NCI-H1436 (cell line): ENCODE measurements around the gene TANC1.

Source experiments
- DNase-seq: peaks from one replicate; lab custom pipeline; 2025; lab: John Stamatoyannopoulos, UW

The TANC1 gene

GRCh38 chr2:159118115-159118858 is 149.8 kb downstream of the TANC1 start:
- DNase-seq: peak; percentile 65

GRCh38 chr2:159118859-159119500 is 150.5 kb downstream of the TANC1 start:
- no peak for DNase-seq

- DNase-seq: no peak
These were observed 151.3 kb downstream of the TANC1 start for GRCh38 chr2:159119652-159120257.

- no peak for DNase-seq
These were observed 155.3 kb downstream of the TANC1 start for GRCh38 chr2:159123786-159124185.

- DNase-seq: no peak
These were observed 156.0 kb downstream of the TANC1 start for GRCh38 chr2:159124441-159124911.

- no peak for DNase-seq
These were observed 156.6 kb downstream of the TANC1 start for GRCh38 chr2:159124931-159125467.

- no peak for DNase-seq
These were observed 157.4 kb downstream of the TANC1 start for GRCh38 chr2:159125858-159126257.

GRCh38 chr2:159126432-159127022 is 158.1 kb downstream of the TANC1 start:
- DNase-seq: no peak

GRCh38 chr2:159128191-159128590 is 159.8 kb downstream of the TANC1 start:
- DNase-seq: no peak

GRCh38 chr2:159129269-159129668 is 160.8 kb downstream of the TANC1 start:
- DNase-seq: no peak

GRCh38 chr2:159129824-159130223 is 161.4 kb downstream of the TANC1 start:
- peak; percentile 17 for DNase-seq

- no peak for DNase-seq
These were observed 161.9 kb downstream of the TANC1 start for GRCh38 chr2:159130302-159130701.

GRCh38 chr2:159131267-159131913 is 162.9 kb downstream of the TANC1 start:
- DNase-seq: no peak

GRCh38 chr2:159131914-159132281 is 163.5 kb downstream of the TANC1 start:
- no peak for DNase-seq

- DNase-seq: no peak
These were observed 165.4 kb downstream of the TANC1 start for GRCh38 chr2:159133797-159134196.

GRCh38 chr2:159134979-159135378 is 166.5 kb downstream of the TANC1 start:
- DNase-seq: no peak

- DNase-seq: no peak
These were observed 168.0 kb downstream of the TANC1 start for GRCh38 chr2:159136391-159136790.

- DNase-seq: no peak
These were observed 169.2 kb downstream of the TANC1 start for GRCh38 chr2:159137511-159138241.

- no peak for DNase-seq
These were observed 170.3 kb downstream of the TANC1 start for GRCh38 chr2:159138642-159139182.

GRCh38 chr2:159139216-159139933 is 170.9 kb downstream of the TANC1 start:
- DNase-seq: no peak
